Stimulated activated CD8-positive, alpha-beta memory T cell treated with anti-CD3 and anti-CD28 coated beads, Interleukin-12 subunit alpha, Interleukin-12 subunit beta, amount 100 ng/mL, for 24 hours (primary cell): ENCODE results near the gene UFM1.
"Not testable (repeated sequence)": the region's sequence is repeated elsewhere in the genome, so short reads cannot be mapped to it uniquely, and the experiment has no call there.

Experiments used
- DNase-seq: peaks from one replicate; pipeline ENCODE4 v3.0.0-alpha.2; 2020; ENCODE audit errors: extremely low read depth

Gene UFM1

GRCh38 chr13:38349390-38350113 is at the start of gene UFM1:
TSS of gene UFM1 (plus strand) at chr13:38349851. CDS start at chr13:38349920, 69 bp downstream.
- peak; percentile 71 for DNase-seq

- no peak for DNase-seq
Measured at GRCh38 chr13:38301236-38301635, 48.4 kb upstream of the UFM1 start.

GRCh38 chr13:38303816-38304320 is 45.8 kb upstream of the UFM1 start:
- DNase-seq, result no peak

DNA sequence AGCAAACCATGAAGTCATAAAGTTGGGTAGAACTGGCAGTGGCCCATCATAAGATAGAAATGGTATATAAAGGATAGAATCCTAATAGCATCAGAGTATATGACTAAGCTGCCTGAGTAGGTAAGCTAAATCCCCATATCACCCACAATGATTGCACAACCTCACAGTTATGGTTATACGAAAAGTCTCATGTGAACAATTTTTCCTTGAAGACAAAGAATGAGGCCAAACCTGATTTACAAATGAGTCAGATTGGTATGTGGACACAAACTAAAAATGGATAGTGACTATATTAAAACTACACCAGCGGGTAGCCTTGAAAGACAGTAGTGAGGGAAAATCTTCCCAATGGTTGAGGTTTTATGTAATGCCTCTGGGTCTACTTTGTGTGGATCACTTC is 40.9 kb upstream of the UFM1 start:
- DNase-seq, result no peak

GRCh38 chr13:38309397-38309796 is 40.3 kb upstream of the UFM1 start:
- no peak for DNase-seq

GRCh38 chr13:38311175-38311574 is 38.5 kb upstream of the UFM1 start:
- DNase-seq, result not testable (repeated sequence)

DNA sequence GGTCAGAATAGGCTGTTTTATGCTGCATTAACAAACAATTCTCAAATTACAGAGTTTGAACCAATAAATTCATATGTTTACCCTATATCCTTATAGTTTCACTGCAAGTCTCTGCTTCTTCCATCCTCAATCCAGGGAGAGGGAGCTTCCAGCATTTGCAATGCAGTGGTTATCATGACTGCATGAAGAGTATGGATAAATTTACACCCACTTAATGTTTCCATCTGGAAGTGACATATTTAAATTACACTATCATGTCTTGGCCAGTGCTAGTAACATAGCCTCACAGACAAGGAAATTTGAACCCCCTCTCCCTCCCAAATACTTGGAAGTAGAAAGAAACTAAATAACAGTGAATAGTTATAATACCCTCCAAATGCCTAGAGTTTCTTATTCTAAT is 33.5 kb upstream of the UFM1 start:
- no peak for DNase-seq

DNA sequence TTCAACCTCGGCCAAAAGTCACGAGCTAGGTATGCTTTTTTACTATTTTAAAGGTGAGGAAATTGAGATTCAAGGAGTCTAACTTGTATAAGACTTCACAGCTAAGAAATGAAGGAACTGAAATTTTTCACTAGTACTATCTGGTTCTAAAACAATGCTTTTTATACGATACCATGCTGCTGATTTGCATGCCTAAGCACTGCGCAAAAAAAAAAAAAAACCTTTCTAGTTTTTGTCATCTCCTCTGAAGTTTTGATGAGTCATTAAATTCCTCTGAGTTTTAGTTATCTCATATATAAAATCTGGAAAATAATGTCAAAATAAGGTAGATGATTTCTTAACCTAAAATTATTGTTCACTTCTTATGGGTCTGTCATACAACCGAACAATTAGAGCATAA is 28.0 kb upstream of the UFM1 start:
- DNase-seq, result no peak

GRCh38 chr13:38325426-38325825 is 24.2 kb upstream of the UFM1 start:
- no peak for DNase-seq

- DNase-seq, result no peak
Measured at GRCh38 chr13:38328699-38329098, 21.0 kb upstream of the UFM1 start.

DNA sequence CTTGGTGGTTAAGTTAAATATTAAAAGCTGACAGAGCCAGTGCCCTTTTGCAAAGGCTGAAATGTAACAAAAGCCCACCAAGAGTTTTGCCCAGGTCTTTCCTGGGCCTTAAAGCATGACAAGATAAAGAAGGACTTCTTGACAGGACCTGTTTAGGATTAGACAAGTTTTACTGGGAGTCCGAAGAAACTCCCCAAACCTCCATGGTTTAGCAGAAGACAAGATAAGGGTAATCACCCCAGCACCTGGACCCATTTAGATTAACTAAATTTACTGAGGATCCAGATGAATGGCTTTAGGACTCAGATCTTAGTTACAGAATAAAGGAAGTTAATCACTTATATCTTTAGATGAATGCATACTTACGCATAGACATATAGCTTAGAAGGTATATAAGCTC is 14.8 kb upstream of the UFM1 start:
- no peak for DNase-seq

- DNase-seq, result no peak
Measured at GRCh38 chr13:38338089-38338488, 11.6 kb upstream of the UFM1 start.

DNA sequence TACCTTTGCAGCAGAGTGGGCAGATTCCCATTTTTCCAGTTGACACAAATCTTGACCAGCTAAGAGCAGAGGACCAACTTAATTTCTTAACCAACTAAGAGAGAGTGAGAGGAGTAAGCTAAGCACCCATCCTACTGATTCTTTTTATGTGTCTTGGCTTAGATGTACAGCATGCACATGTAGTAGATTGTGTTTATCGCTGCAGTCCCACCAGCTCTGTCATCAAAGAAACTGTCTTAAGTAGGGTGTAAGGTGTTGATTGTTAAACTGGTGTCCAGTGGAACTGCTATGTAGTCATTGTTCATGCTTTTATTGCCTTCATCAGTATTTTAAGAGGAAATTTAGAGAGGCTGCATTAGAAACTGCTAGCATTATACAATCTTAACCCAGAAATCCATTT is 9.0 kb upstream of the UFM1 start:
- no peak for DNase-seq

GRCh38 chr13:38341149-38341692 is 8.4 kb upstream of the UFM1 start:
- no peak for DNase-seq

GRCh38 chr13:38346764-38347163 is 2.9 kb upstream of the UFM1 start:
- DNase-seq, result no peak

GRCh38 chr13:38348861-38349389 is 726 bp upstream of the UFM1 start:
- no peak for DNase-seq

DNA sequence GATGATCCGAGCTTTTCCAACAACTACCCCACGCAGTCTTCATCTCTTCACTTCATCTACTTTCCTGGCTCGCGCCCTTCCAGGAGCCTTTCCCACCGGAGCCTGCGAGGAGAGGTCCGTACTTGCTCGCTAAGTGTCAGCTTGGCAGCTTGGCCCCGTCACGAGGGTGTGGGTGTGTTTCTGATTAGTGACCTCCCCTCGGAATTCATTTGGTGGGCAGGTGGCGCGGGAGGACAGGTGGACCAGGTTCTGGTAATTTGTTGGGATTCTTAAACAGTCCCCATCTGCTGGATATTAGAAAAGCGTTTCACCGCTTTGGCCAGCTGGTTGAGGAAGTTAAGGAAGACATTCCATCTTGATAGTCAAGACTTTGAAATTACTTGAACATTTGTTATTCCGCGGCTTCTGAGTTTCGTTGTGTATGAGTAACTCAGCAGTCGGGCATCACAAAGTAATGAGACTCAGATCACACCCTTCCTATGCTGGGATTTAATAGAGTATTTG is 515 bp downstream of the UFM1 start:
- DNase-seq, result peak; percentile 16

- no peak for DNase-seq
Measured at GRCh38 chr13:38355595-38356119, 6.0 kb downstream of the UFM1 start.

DNA sequence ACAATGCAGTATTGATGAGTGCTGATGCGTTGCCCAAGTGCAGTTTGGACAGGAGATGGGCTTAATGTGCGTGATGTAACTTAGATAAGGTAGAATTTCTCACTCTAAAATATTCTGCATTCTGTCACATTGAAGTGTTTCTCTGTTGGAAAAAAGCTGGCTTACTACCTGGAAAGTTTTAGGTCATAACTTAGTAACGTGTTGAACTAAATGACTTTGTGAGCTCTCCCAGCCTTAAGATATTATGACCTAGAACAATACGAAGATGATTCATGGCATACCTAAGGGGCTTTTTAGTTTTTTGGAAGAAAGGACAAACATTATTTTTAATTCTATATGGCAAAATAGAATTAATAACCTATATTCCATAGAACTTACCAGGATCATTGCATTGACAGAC is 9.0 kb downstream of the UFM1 start:
- no peak for DNase-seq

- DNase-seq, result no peak
Measured at GRCh38 chr13:38361542-38362262, 12.1 kb downstream of the UFM1 start.

DNA sequence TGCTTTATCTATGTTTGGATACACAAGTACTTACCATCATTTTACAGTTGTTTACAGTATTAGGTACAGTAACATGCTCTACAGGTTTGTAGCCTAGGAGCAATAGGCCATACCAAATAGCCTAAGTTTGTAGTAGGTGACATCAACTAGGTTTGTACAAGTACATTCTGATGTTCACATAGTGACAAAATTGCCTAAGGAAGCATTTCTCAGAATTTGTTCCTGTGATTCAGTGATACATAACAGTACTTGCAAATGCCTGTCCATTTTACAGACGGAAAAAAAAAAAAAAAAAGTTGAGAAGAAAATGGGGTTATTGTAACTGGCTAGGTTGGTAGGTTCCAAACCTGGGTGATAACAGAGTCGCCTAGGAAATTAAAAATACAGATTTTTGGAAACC is 13.6 kb downstream of the UFM1 start:
- DNase-seq, result no peak

DNA sequence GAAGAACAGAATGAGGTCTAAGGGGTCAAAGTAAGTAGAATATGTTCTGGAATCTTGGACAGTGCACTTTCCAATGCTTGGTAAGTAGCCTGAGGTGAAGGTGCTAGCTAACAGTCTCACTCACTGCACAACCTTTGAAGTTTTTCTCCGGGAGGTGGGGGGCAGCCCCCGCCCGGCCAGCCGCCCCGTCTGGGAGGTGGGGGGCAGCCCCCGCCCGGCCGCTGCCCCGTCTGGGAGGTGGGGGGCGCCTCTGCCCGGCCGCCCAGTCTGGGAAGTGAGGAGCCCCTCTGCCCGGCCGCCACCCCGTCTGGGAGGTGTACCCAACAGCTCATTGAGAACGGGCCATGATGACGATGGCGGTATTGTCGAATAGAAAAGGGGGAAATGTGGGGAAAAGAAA is 14.1 kb downstream of the UFM1 start:
- DNase-seq, result not testable (repeated sequence)
